Endothelial cell of umbilical vein (primary cell): Measurements from ENCODE around the gene ZNF709.

Source experiments
- POLR2A ChIP-seq: IDR thresholded peaks from 2 replicates; pipeline ENCODE4 v1.6.1; 2012; ENCODE audit warnings: low read depth, mild to moderate bottlenecking, control low read depth, low read length
- POLR2AphosphoS5 ChIP-seq: IDR thresholded peaks from 2 replicates; pipeline ENCODE4 v1.6.1; 2012; ENCODE audit warnings: low read depth, mild to moderate bottlenecking, control low read depth, low read length, moderate library complexity; ENCODE audit not compliant: insufficient read depth
- TF ChIP-seq, protein P1 (sequence below), 2 donors: IDR thresholded peaks; 1 replicate in 1 of 2; 2 replicates in 1 of 2; pipeline ENCODE4 v1.5.1; 2011; ENCODE audit warnings: low read length in 2 of 2, mild to moderate bottlenecking in 2 of 2, moderate library complexity in 2 of 2, control low read depth in 1 of 2, inconsistent platforms in 1 of 2, low read depth in 1 of 2; ENCODE audit not compliant: insufficient read depth in 1 of 2; ENCODE audit errors: extremely low read depth in 1 of 2

DNA sequence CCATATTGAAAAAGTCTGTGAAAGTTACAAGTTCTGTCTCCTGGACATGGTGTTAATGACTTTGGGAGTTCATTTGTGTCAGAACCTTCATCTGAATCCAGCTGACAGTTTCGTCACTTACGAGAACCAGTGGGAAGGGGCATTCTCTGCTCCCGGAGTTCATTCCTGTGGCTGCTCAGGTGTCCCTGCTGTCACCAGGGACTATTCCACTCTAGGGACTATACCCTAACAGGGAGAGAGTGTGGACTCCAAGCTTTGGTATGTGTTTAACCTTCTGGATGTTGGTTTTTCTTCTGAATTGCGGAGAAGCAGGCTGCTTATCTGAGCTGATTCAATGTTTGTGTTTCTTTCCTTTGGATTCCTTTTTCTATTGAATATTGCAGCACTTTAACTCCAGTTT is 12.4 kb upstream of the ZNF709 start:
- TF ChIP-seq, protein P1, sequence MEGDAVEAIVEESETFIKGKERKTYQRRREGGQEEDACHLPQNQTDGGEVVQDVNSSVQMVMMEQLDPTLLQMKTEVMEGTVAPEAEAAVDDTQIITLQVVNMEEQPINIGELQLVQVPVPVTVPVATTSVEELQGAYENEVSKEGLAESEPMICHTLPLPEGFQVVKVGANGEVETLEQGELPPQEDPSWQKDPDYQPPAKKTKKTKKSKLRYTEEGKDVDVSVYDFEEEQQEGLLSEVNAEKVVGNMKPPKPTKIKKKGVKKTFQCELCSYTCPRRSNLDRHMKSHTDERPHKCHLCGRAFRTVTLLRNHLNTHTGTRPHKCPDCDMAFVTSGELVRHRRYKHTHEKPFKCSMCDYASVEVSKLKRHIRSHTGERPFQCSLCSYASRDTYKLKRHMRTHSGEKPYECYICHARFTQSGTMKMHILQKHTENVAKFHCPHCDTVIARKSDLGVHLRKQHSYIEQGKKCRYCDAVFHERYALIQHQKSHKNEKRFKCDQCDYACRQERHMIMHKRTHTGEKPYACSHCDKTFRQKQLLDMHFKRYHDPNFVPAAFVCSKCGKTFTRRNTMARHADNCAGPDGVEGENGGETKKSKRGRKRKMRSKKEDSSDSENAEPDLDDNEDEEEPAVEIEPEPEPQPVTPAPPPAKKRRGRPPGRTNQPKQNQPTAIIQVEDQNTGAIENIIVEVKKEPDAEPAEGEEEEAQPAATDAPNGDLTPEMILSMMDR (IDR thresholded peaks at IDR 0.05; ENCODE audit: extremely low read depth in 1 of 2, insufficient read depth in 1 of 2, low read depth in 1 of 2, low read length in 2 of 2), result no peak
- TF ChIP-seq POLR2A (no peak), POLR2AphosphoS5 (no peak)
